ENCODE results near the gene MEST.

MEST gene

GRCh38 chr7:130554481-130554880 is 62.6 kb downstream of the MEST start:
- Histone ChIP-seq H3K4me2 (ENCODE audit: low read depth, low read length, poor library complexity, severe bottlenecking) (no peak overlapping the region), H2AFZ (ENCODE audit: low read depth, low read length, severe bottlenecking) (no peak overlapping the region), H3K27ac (ENCODE audit: low read depth, low read length) (no peak overlapping the region), H3K36me3 (ENCODE audit: low read length) (peaks cover 7% of the 10 kb centered on the region; the same call in 1 of the 2 replicates), H3K4me3 (ENCODE audit: insufficient read depth, low read length, poor library complexity, severe bottlenecking) (no peak overlapping the region), H3K27me3 (ENCODE audit: low read length) (no peaks in the 10 kb centered on the region), H4K20me1 (ENCODE audit: low read depth, low read length) (no peaks in the 10 kb centered on the region), H3K9ac (ENCODE audit: low read length) (no peak overlapping the region), H3K9me3 (ENCODE audit: insufficient read depth, low read length) (no peaks in the 10 kb centered on the region), H3K79me2 (ENCODE audit: insufficient read depth, low read length) (peaks cover 2% of the 10 kb centered on the region; the same call in 1 of the 2 replicates), H3K9me2 (replicated peaks; ENCODE audit: insufficient read depth, low read length) (no peaks in the 10 kb centered on the region), H3F3A (ENCODE audit: insufficient read depth) (no peaks in the 10 kb centered on the region)
- TF ChIP-seq CTCF (IDR thresholded peaks at IDR 0.05; ENCODE audit: insufficient read depth, low read length, poor library complexity, severe bottlenecking): no peak

Measured in SU-DHL-6 (cell line).